PC-9 (cell line): ENCODE data around the gene NUBPL. TPM values are rescaled to one million over a fixed set of nuclear protein-coding genes. Genes with fewer than 3 reads are reported as not detected.

Source experiments
- BruUV-seq: library from RNA; stranded (reverse); fragments of 400-500 nt; replicated peaks from 2 replicates; lab custom pipeline; 2021; lab: Mats Ljungman, UMichigan
- CTCF ChIA-PET: fragments of 300-600 bp; sonication (Branson Sonifier 250); formaldehyde crosslinking; loops from one replicate; lab custom pipeline; 2022; ENCODE audit warnings: antibody characterized with exemption; lab: Charles Lee
- POLR2A ChIA-PET: fragments of 300-600 bp; sonication (Branson Sonifier 250); formaldehyde crosslinking; loops from one replicate; lab custom pipeline; 2022; ENCODE audit warnings: antibody characterized with exemption; ENCODE audit not compliant: unreplicated experiment; lab: Charles Lee
- DNase-seq, 2 experiments: peaks; one replicate each; pipeline versions ENCODE4 v3.0.0 to v3.0.0-alpha.2; 2015 to 2022; ENCODE audit warnings: mixed read lengths in 1 of 2
- H2AFZ ChIP-seq: fragments of 200-600 bp; sonication (generic); 2 replicates; pipeline ENCODE4 v1.8.1; 2017; ENCODE audit warnings: antibody characterized with exemption
- H3F3A ChIP-seq: fragments of 200-600 bp; sonication (generic); 2 replicates; pipeline ENCODE4 v1.8.1; 2017; ENCODE audit warnings: antibody characterized with exemption, mild to moderate bottlenecking, low read depth; ENCODE audit not compliant: insufficient read depth
- H3K27ac ChIP-seq: fragments of 200-600 bp; sonication (generic); 2 replicates; pipeline ENCODE4 v1.6.1; 2016; ENCODE audit warnings: mixed run types
- H3K27me3 ChIP-seq: fragments of 200-600 bp; sonication (generic); 2 replicates; pipeline ENCODE4 v1.6.1; 2016; ENCODE audit warnings: low read depth, mixed run types; ENCODE audit not compliant: insufficient read depth
- H3K36me3 ChIP-seq: fragments of 200-600 bp; sonication (generic); 2 replicates; pipeline ENCODE4 v1.6.1; 2016; ENCODE audit warnings: low read depth, mixed run types
- H3K4me1 ChIP-seq: fragments of 200-600 bp; sonication (generic); replicated peaks from 2 replicates; pipeline ENCODE4 v1.6.1; 2016; ENCODE audit warnings: mixed run types; ENCODE audit not compliant: insufficient read depth
- H3K4me2 ChIP-seq: fragments of 200-600 bp; sonication (generic); 2 replicates; pipeline ENCODE4 v1.6.1; 2017; ENCODE audit warnings: mixed run types
- H3K4me3 ChIP-seq: fragments of 200-600 bp; sonication (generic); 2 replicates; pipeline ENCODE4 v1.6.1; 2016; ENCODE audit warnings: mixed run types
- H3K79me2 ChIP-seq: fragments of 200-600 bp; sonication (generic); 2 replicates; pipeline ENCODE4 v1.6.1; 2017; ENCODE audit warnings: low read depth, mixed run types
- H3K9me2 ChIP-seq: fragments of 200-600 bp; sonication (generic); 2 replicates; pipeline ENCODE4 v1.8.1; 2017; ENCODE audit warnings: mild to moderate bottlenecking; ENCODE audit not compliant: insufficient read depth
- H3K9me3 ChIP-seq: fragments of 200-600 bp; sonication (generic); 2 replicates; pipeline ENCODE4 v1.8.1; 2016; ENCODE audit warnings: low read depth; ENCODE audit not compliant: insufficient read depth
- H4K20me1 ChIP-seq: fragments of 200-600 bp; sonication (generic); 2 replicates; pipeline ENCODE4 v1.8.1; 2017; ENCODE audit not compliant: insufficient read depth
- EZH2 ChIP-seq: fragments of 200-600 bp; sonication (generic); IDR thresholded peaks from 2 replicates; pipeline ENCODE4 v1.8.0; 2017; ENCODE audit warnings: antibody characterized with exemption, low read depth
- intact Hi-C: fragments of 100-400 bp; cut with micrococcal nuclease; formaldehyde crosslinking; loops from one replicate; pipeline ENCODE4 v1.10.0; 2022; ENCODE audit not compliant: unreplicated experiment
- total RNA-seq: library from RNA; stranded (reverse); gene quantifications from 2 replicates; pipeline ENCODE4 v1.2.3, GENCODE V29; 2021
- TF ChIP-seq, protein P1 (sequence below): fragments of 200-600 bp; sonication (generic); conservative IDR thresholded peaks from 2 replicates; pipeline ENCODE4 v1.6.1; 2017; ENCODE audit warnings: mixed run types, antibody characterized with exemption, mild to moderate bottlenecking, moderate library complexity

The NUBPL gene
- total RNA-seq, 1 experiment from 2014 or later = 14.6 TPM

DNA sequence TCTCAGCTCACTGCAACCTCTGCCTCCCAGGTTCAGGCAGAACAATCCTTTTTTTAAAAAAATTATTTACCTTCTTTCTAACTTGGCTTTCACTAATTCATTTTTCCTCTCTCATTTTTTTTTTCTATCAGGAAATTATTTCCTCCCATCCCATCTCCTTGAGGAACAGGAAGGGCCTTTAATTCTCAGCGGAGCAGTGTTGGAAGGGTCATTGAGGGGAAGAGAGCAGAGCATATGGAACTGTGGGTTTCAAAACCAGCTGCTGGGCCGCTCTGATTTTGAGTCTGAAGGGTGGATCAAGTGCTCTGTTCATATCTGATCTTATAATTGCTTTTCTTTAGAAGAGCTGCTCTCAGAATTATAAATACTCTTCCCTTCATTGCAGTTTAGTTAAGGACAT is 29.0 kb downstream of the NUBPL start:
- H3K4me1 ChIP-seq = no peaks in the 10 kb centered on the region
- BruUV-seq = no TSS peak
- H4K20me1 ChIP-seq = no peaks in the 10 kb centered on the region
- CTCF ChIA-PET = no interaction called here
- H3K27me3 ChIP-seq = no peaks in the 10 kb centered on the region
- no peak for TF ChIP-seq EZH2
- TF ChIP-seq, protein P1, sequence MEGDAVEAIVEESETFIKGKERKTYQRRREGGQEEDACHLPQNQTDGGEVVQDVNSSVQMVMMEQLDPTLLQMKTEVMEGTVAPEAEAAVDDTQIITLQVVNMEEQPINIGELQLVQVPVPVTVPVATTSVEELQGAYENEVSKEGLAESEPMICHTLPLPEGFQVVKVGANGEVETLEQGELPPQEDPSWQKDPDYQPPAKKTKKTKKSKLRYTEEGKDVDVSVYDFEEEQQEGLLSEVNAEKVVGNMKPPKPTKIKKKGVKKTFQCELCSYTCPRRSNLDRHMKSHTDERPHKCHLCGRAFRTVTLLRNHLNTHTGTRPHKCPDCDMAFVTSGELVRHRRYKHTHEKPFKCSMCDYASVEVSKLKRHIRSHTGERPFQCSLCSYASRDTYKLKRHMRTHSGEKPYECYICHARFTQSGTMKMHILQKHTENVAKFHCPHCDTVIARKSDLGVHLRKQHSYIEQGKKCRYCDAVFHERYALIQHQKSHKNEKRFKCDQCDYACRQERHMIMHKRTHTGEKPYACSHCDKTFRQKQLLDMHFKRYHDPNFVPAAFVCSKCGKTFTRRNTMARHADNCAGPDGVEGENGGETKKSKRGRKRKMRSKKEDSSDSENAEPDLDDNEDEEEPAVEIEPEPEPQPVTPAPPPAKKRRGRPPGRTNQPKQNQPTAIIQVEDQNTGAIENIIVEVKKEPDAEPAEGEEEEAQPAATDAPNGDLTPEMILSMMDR = no peak
- no peak overlapping the region for H3K27ac ChIP-seq
- no peaks in the 10 kb centered on the region for H3K9me3 ChIP-seq
- H3F3A ChIP-seq = no peaks in the 10 kb centered on the region
- no peak for DNase-seq
- H3K79me2 ChIP-seq = no peaks in the 10 kb centered on the region
- no peaks in the 10 kb centered on the region; the same call in 1 of the 2 replicates for H3K36me3 ChIP-seq
- H2AFZ ChIP-seq = no peak overlapping the region
- H3K9me2 ChIP-seq = no peaks in the 10 kb centered on the region
- intact Hi-C loops = no loop called here
- no peak overlapping the region for H3K4me3 ChIP-seq
- POLR2A ChIA-PET = no interaction called here
- no peak overlapping the region for H3K4me2 ChIP-seq

GRCh38 chr14:31592122-31592521 is 30.9 kb downstream of the NUBPL start:
- Histone ChIP-seq H3F3A (no peaks in the 10 kb centered on the region), H3K9me2 (no peaks in the 10 kb centered on the region), H3K4me3 (no peak overlapping the region), H3K36me3 (no peaks in the 10 kb centered on the region), H3K27me3 (no peaks in the 10 kb centered on the region), H4K20me1 (no peaks in the 10 kb centered on the region), H3K9me3 (no peaks in the 10 kb centered on the region), H3K79me2 (no peaks in the 10 kb centered on the region), H3K4me1 (no peaks in the 10 kb centered on the region), H3K27ac (no peak overlapping the region), H2AFZ (no peak overlapping the region), H3K4me2 (no peak overlapping the region)
- intact Hi-C loops = no loop called here
- DNase-seq = no peak
- no TSS peak for BruUV-seq
- ChIA-PET CTCF (no interaction called here), POLR2A (no interaction called here)
- TF ChIP-seq EZH2 = no peak
- TF ChIP-seq, protein P1 = no peak

DNA sequence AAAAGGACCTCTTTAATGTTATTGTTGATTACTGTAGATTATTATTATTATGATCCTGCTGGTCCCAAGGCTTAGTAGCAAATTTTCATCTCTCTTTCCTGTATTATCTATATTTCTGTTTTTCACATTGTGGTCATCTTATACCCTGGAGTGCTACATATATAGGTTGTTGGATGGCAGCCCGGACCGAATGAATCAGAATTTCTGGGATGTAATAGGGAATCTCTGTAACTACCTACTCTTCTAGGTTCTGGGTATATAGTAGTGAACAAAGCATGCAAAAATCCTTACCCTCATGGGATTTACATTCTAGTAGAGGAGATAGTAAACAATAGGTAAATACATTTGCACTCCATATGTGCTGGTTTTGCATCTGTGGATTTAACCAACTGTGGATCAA is 31.4 kb downstream of the NUBPL start:
- Histone ChIP-seq H3K27me3 (no peaks in the 10 kb centered on the region), H3F3A (no peaks in the 10 kb centered on the region), H3K79me2 (no peaks in the 10 kb centered on the region), H4K20me1 (no peaks in the 10 kb centered on the region), H3K9me3 (no peaks in the 10 kb centered on the region), H3K4me1 (no peaks in the 10 kb centered on the region), H3K9me2 (no peaks in the 10 kb centered on the region), H2AFZ (no peak overlapping the region), H3K27ac (no peak overlapping the region), H3K4me3 (no peak overlapping the region), H3K4me2 (no peak overlapping the region), H3K36me3 (no peaks in the 10 kb centered on the region)
- TF ChIP-seq, protein P1 = no peak
- no peak for TF ChIP-seq EZH2
- POLR2A ChIA-PET = no interaction called here
- intact Hi-C loops = no loop called here
- CTCF ChIA-PET = no interaction called here
- no peak for DNase-seq
- no TSS peak for BruUV-seq
